HepG2 (cell line): ENCODE data around the gene KCNQ1OT1. TPM values are rescaled to one million over a fixed set of nuclear protein-coding genes. Genes with fewer than 3 reads are reported as not detected.

Experiments used
- ADNP ChIP-seq: sonication (generic); formaldehyde crosslinking; IDR thresholded peaks from 2 replicates; pipeline ENCODE4 v1.4.0; 2020; ENCODE audit warnings: missing genetic modification reagents
- BRCA1 ChIP-seq: sonication (generic); formaldehyde crosslinking; IDR thresholded peaks from 2 replicates; pipeline ENCODE4 v1.4.0; 2020; ENCODE audit warnings: missing genetic modification reagents
- CCDC6 ChIP-seq: sonication (generic); formaldehyde crosslinking; IDR thresholded peaks from 2 replicates; pipeline ENCODE4 v1.8.1; 2022; ENCODE audit warnings: mild to moderate bottlenecking, missing genetic modification reagents, moderate library complexity
- KDM5A ChIP-seq: fragments of 200-600 bp; sonication (generic); IDR thresholded peaks from 2 replicates; pipeline ENCODE4 v1.7.0; 2018; ENCODE audit warnings: antibody characterized with exemption, mild to moderate bottlenecking, low read length, borderline replicate concordance
- NR1H2 ChIP-seq: sonication (generic); formaldehyde crosslinking; IDR thresholded peaks from 2 replicates; pipeline ENCODE4 v1.8.1; 2022; ENCODE audit warnings: low read depth, missing genetic modification reagents, borderline replicate concordance
- PHF20 ChIP-seq: sonication (generic); formaldehyde crosslinking; IDR thresholded peaks from 2 replicates; pipeline ENCODE4 v1.5.0; 2020; ENCODE audit warnings: mild to moderate bottlenecking, missing genetic modification reagents
- RXRA ChIP-seq: sonication (generic); formaldehyde crosslinking; IDR thresholded peaks from 2 replicates; pipeline ENCODE4 v1.5.1; 2020; ENCODE audit warnings: missing genetic modification reagents
- SMYD3 ChIP-seq: sonication (generic); formaldehyde crosslinking; IDR thresholded peaks from 2 replicates; pipeline ENCODE4 v1.8.1; 2023; ENCODE audit warnings: mild to moderate bottlenecking, missing genetic modification reagents
- ZBTB44 ChIP-seq: sonication (generic); formaldehyde crosslinking; IDR thresholded peaks from 2 replicates; pipeline ENCODE4 v1.4.0; 2020; ENCODE audit warnings: missing genetic modification reagents
- ZMYM2 ChIP-seq: sonication (generic); formaldehyde crosslinking; IDR thresholded peaks from 2 replicates; pipeline ENCODE4 v1.8.0; 2022; ENCODE audit warnings: mild to moderate bottlenecking, missing genetic modification reagents
- ZNF160 ChIP-seq: sonication (generic); formaldehyde crosslinking; IDR thresholded peaks from 2 replicates; pipeline ENCODE4 v1.8.0; 2022; ENCODE audit warnings: mild to moderate bottlenecking, inconsistent platforms, missing genetic modification reagents
- ZNF230 ChIP-seq: sonication (generic); formaldehyde crosslinking; IDR thresholded peaks from 2 replicates; pipeline ENCODE4 v1.4.0; 2020; ENCODE audit warnings: mild to moderate bottlenecking, missing genetic modification reagents
- ZNF263 ChIP-seq: sonication (generic); formaldehyde crosslinking; IDR thresholded peaks from 2 replicates; pipeline ENCODE4 v1.4.0; 2020; ENCODE audit warnings: missing genetic modification reagents
- ZNF343 ChIP-seq: sonication (generic); formaldehyde crosslinking; IDR thresholded peaks from 2 replicates; pipeline ENCODE4 v1.4.0; 2020; ENCODE audit warnings: mild to moderate bottlenecking, missing genetic modification reagents
- ZNF510 ChIP-seq: sonication (generic); formaldehyde crosslinking; IDR thresholded peaks from 2 replicates; pipeline ENCODE4 v1.4.0; 2020; ENCODE audit warnings: low read depth, mild to moderate bottlenecking, missing genetic modification reagents
- ZNF720 ChIP-seq: sonication (generic); formaldehyde crosslinking; IDR thresholded peaks from 2 replicates; pipeline ENCODE4 v1.4.0; 2020; ENCODE audit warnings: missing genetic modification reagents
- ZNF724P ChIP-seq: sonication (generic); formaldehyde crosslinking; IDR thresholded peaks from 2 replicates; pipeline ENCODE4 v1.8.0; 2022; ENCODE audit warnings: missing genetic modification reagents, borderline replicate concordance
- ZNF770 ChIP-seq: sonication (generic); formaldehyde crosslinking; IDR thresholded peaks from 2 replicates; pipeline ENCODE4 v1.5.0; 2020; ENCODE audit warnings: mild to moderate bottlenecking, missing genetic modification reagents
- polyA plus RNA-seq, 8 experiments: library from polyadenylated mRNA; depleted of rRNA in 3 of 8; stranded (reverse) in 7 of 8; unstranded in 1 of 8; fragments of >200 nt; fragmentation: Illumina TruSeq in 4 of 8; extraction: Trizol in 4 of 8; gene quantifications; 2 replicates each; pipeline versions ENCODE4 v1.2.1 to v1.2.3, GENCODE V29; 2011 to 2016; ENCODE audit warnings: low read depth in 4 of 8, missing spikeins in 1 of 8, mixed read lengths in 1 of 8; ENCODE audit not compliant: insufficient read depth in 1 of 8
- total RNA-seq, 5 experiments: library from RNA; depleted of rRNA; stranded (reverse); fragments of >200 nt; fragmentation: Illumina TruSeq; extraction: Trizol; gene quantifications; 2 replicates each; pipeline ENCODE4 v1.2.3, GENCODE V29; 2016; ENCODE audit warnings: low read depth in 1 of 5
- TF ChIP-seq, protein P1 (sequence below): sonication (generic); formaldehyde crosslinking; IDR thresholded peaks from 2 replicates; pipeline ENCODE4 v1.4.0; 2020; ENCODE audit warnings: low read depth, mild to moderate bottlenecking, missing genetic modification reagents
- TF ChIP-seq, protein P2 (sequence below): IDR thresholded peaks from 2 replicates; pipeline ENCODE4 v1.6.1; 2016; ENCODE audit warnings: missing compliant biosample characterization, missing genetic modification reagents, borderline replicate concordance

The KCNQ1OT1 gene
- total and polyA plus RNA-seq, 2 of the 13 experiments (the other 11 are each of a cell fraction or from before 2014, with no cell fraction given), result 1.3 to 18.9 TPM

- peak; percentile 22; the same call in 1 of the 2 replicates for TF ChIP-seq ZNF263 (CRISPR knock-in tag)
- TF ChIP-seq ZNF720 (CRISPR knock-in tag), result no peak
- TF ChIP-seq, protein P1, sequence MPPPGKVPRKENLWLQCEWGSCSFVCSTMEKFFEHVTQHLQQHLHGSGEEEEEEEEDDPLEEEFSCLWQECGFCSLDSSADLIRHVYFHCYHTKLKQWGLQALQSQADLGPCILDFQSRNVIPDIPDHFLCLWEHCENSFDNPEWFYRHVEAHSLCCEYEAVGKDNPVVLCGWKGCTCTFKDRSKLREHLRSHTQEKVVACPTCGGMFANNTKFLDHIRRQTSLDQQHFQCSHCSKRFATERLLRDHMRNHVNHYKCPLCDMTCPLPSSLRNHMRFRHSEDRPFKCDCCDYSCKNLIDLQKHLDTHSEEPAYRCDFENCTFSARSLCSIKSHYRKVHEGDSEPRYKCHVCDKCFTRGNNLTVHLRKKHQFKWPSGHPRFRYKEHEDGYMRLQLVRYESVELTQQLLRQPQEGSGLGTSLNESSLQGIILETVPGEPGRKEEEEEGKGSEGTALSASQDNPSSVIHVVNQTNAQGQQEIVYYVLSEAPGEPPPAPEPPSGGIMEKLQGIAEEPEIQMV, result no peak
- TF ChIP-seq ZBTB44 (CRISPR knock-in tag), result no peak
- no peak for TF ChIP-seq RXRA
- no peak for TF ChIP-seq BRCA1 (CRISPR knock-in tag)
- TF ChIP-seq PHF20, result peak; percentile 19; the same call in 1 of the 2 replicates
- TF ChIP-seq ADNP, result no peak
- 0 out of 2 replicates have a peak, but pooled peaks have one; percentile 42 for TF ChIP-seq ZNF770 (CRISPR knock-in tag)
- TF ChIP-seq CCDC6 (CRISPR knock-in tag), result no peak
- TF ChIP-seq SMYD3, result no peak
- no peak for TF ChIP-seq ZNF510 (CRISPR knock-in tag)
- TF ChIP-seq ZMYM2 (CRISPR knock-in tag), result no peak
- TF ChIP-seq ZNF160 (CRISPR knock-in tag), result peak; percentile 62; the same call in 1 of the 2 replicates
- 0 out of 2 replicates have a peak, but pooled peaks have one; percentile 32 for TF ChIP-seq NR1H2 (CRISPR knock-in tag)
- TF ChIP-seq ZNF343, result no peak; the same call in 1 of the 2 replicates
- TF ChIP-seq KDM5A, result no peak
- TF ChIP-seq ZNF724P (CRISPR knock-in tag), result 0 out of 2 replicates have a peak, but pooled peaks have one; percentile 8
- TF ChIP-seq ZNF230 (CRISPR knock-in tag), result no peak
- TF ChIP-seq, protein P2, sequence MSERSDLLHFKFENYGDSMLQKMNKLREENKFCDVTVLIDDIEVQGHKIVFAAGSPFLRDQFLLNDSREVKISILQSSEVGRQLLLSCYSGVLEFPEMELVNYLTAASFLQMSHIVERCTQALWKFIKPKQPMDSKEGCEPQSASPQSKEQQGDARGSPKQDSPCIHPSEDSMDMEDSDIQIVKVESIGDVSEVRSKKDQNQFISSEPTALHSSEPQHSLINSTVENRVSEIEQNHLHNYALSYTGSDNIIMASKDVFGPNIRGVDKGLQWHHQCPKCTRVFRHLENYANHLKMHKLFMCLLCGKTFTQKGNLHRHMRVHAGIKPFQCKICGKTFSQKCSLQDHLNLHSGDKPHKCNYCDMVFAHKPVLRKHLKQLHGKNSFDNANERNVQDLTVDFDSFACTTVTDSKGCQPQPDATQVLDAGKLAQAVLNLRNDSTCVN (CRISPR knock-in tag), result no peak
Observed at GRCh38 chr11:2731130-2732125, 31.6 kb upstream of the KCNQ1OT1 start (continued).
